Prostate gland (tissue), 2 donors: ENCODE results near the gene ZDBF2. TPM values are rescaled to one million over a fixed set of nuclear protein-coding genes. Genes with fewer than 3 reads are reported as not detected.
"Not testable (repeated sequence)": the region's sequence is repeated elsewhere in the genome, so short reads cannot be mapped to it uniquely, and the experiment has no call there.

Experiments used
- DNase-seq: peaks from one replicate; pipeline ENCODE4 v3.0.0-alpha.2; 2019; ENCODE audit warnings: low spot score
- H3K27ac ChIP-seq, 2 donors: fragments of 200-600 bp; sonication (generic); 2 replicates each; pipeline ENCODE4 v1.5.1; 2017 to 2019
- H3K27me3 ChIP-seq: fragments of 200-600 bp; sonication (generic); replicated peaks from 2 replicates; pipeline ENCODE4 v1.5.1; 2019; ENCODE audit not compliant: insufficient read depth
- H3K36me3 ChIP-seq, 2 donors: fragments of 200-600 bp; sonication (generic); 1 replicate in 1 of 2; 2 replicates in 1 of 2; pipeline versions ENCODE4 v1.5.1 to v1.8.1; 2017 to 2019
- H3K4me1 ChIP-seq: fragments of 200-600 bp; sonication (generic); replicated peaks from 2 replicates; pipeline ENCODE4 v1.5.1; 2019
- H3K4me3 ChIP-seq, 2 donors: fragments of 200-600 bp; sonication (generic); 2 replicates each; pipeline ENCODE4 v1.5.1; 2017 to 2019
- H3K9me3 ChIP-seq: fragments of 200-600 bp; sonication (generic); 2 replicates; pipeline ENCODE4 v1.5.1; 2017
- CTCF ChIP-seq, 4 experiments: fragments of 200-600 bp in 2 of 4; fragments of 450-650 bp in 2 of 4; sonication (generic) in 2 of 4; IDR thresholded peaks; 1 replicate in 3 of 4; 2 replicates in 1 of 4; pipeline ENCODE4 v1.5.1; 2016 to 2019; ENCODE audit warnings: antibody characterized with exemption in 4 of 4, mild to moderate bottlenecking in 2 of 4, moderate library complexity in 2 of 4
- POLR2A ChIP-seq: fragments of 450-650 bp; IDR thresholded peaks from one replicate; pipeline ENCODE4 v1.6.1; 2016; ENCODE audit warnings: antibody characterized with exemption, mild to moderate bottlenecking
- POLR2AphosphoS5 ChIP-seq: sonication (generic); formaldehyde crosslinking; IDR thresholded peaks from one replicate; pipeline ENCODE4 v1.6.1; 2017; ENCODE audit warnings: antibody characterized with exemption
- WGBS: methylation state at CpG from one replicate; pipeline ENCODE4 v1.1.5; 2018; 5-methylcytosine and 5-hydroxymethylcytosine counted together
- intact Hi-C: fragments of 100-400 bp; cut with DNase I; formaldehyde crosslinking; loops from one replicate; pipeline ENCODE4 v1.14.2; 2022
- total RNA-seq, 2 donors: library from RNA; depleted of rRNA; stranded (reverse); fragments of >200 nt; gene quantifications; one replicate each; pipeline ENCODE4 v1.1.0, GENCODE V29; 2016

Gene ZDBF2
- 10 to 100 TPM in 1 of 2 donors, 1 to 10 TPM in 1; 8.1 to 10.5 TPM for total RNA-seq

GRCh38 chr2:206274434-206275311 lies at the start of gene ZDBF2:
Gene ZDBF2, plus strand, starts transcription at chr2:206274663. Its CDS starts 7,187 bp downstream, at chr2:206281850.
- intact Hi-C loops = no loop called here
- 4% methylated on average over 31 of the region's 104 CpGs for WGBS
- Histone ChIP-seq H3K36me3 (no peaks in the 10 kb centered on the region), H3K4me1 (no peaks in the 10 kb centered on the region), H3K9me3 (no peaks in the 10 kb centered on the region), H3K27me3 (peaks cover 7% of the 10 kb centered on the region), H3K27ac (peak within 1 kb of the TSS; percentile 70 to 74), H3K4me3 (peak within 1 kb of the TSS; percentile 53 to 59)
- TF ChIP-seq CTCF (IDR thresholded peaks at IDR 0.05) (no peak), POLR2A (no peak), POLR2AphosphoS5 (no peak)
- peak; percentile 20 for DNase-seq

- H3K4me1 ChIP-seq = no peaks in the 10 kb centered on the region
- H3K9me3 ChIP-seq = no peaks in the 10 kb centered on the region
- H3K27me3 ChIP-seq = peaks cover 3% of the 10 kb centered on the region
- no peaks in the 10 kb centered on the region for H3K36me3 ChIP-seq
- DNase-seq = no peak
- WGBS = 75% methylated on average over 5 of the region's 5 CpGs
- no peak overlapping the region for H3K4me3 ChIP-seq
- intact Hi-C loops = no loop called here
- no peak overlapping the region for H3K27ac ChIP-seq
- TF ChIP-seq POLR2A = no peak
- TF ChIP-seq CTCF (IDR thresholded peaks at IDR 0.05) = no peak
- TF ChIP-seq POLR2AphosphoS5 = no peak
Measured at GRCh38 chr2:206225435-206226232, 48.8 kb upstream of the ZDBF2 start.

GRCh38 chr2:206228636-206229035 lies 45.8 kb upstream of the ZDBF2 start:
- DNase-seq, intact Hi-C loops, H3K4me3 ChIP-seq, H3K4me1 ChIP-seq, H3K36me3 ChIP-seq, H3K9me3 ChIP-seq, H3K27me3 ChIP-seq, H3K27ac ChIP-seq: not testable (repeated sequence)
- 91% methylated on average over 9 of the region's 9 CpGs for WGBS

GRCh38 chr2:206229642-206230041 lies 44.8 kb upstream of the ZDBF2 start:
- DNase-seq = no peak
- Histone ChIP-seq H3K4me3 (no peak overlapping the region), H3K27me3 (no peaks in the 10 kb centered on the region), H3K9me3 (no peaks in the 10 kb centered on the region), H3K4me1 (no peaks in the 10 kb centered on the region), H3K36me3 (no peaks in the 10 kb centered on the region), H3K27ac (no peak overlapping the region)
- intact Hi-C loops = no loop called here
- TF ChIP-seq CTCF (IDR thresholded peaks at IDR 0.05) (no peak), POLR2A (no peak), POLR2AphosphoS5 (no peak)

- intact Hi-C loops = no loop called here
- H3K9me3 ChIP-seq = no peaks in the 10 kb centered on the region
- 28% methylated on average over 2 of the region's 2 CpGs for WGBS
- no peak for DNase-seq
- no peaks in the 10 kb centered on the region for H3K4me1 ChIP-seq
- H3K27ac ChIP-seq = no peak overlapping the region
- no peaks in the 10 kb centered on the region for H3K27me3 ChIP-seq
- no peaks in the 10 kb centered on the region for H3K36me3 ChIP-seq
- no peak overlapping the region for H3K4me3 ChIP-seq
- no peak for TF ChIP-seq POLR2A
- no peak for TF ChIP-seq POLR2AphosphoS5
- no peak for TF ChIP-seq CTCF (IDR thresholded peaks at IDR 0.05)
Measured at GRCh38 chr2:206230060-206230762, 44.3 kb upstream of the ZDBF2 start.
